Measurements from ENCODE around the gene SLC25A13. TPM values are rescaled to one million over a fixed set of nuclear protein-coding genes. Genes with fewer than 3 reads are reported as not detected.

Gene SLC25A13
- total RNA-seq, 1 experiment from 2014 or later = 52.5 TPM

DNA sequence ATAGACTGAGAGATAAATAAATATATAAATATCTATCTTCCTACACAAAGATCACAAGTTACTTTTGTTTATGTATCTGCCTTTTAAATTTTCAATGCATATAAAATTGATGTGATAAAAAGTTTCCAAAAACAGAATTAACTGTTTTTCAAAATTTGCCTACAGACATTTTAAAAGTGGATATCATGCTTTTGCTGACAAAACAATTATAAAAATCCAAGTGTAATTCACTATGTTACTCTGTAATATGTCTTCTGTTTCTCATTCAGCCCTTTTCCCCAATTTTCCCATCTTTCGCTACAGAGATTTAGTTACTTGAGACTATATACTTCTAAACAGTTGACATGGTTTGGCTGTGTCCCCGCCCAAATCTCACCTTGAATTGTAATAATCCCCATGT, 37.7 kb downstream of the SLC25A13 start:
- CTCF ChIA-PET = no interaction called here
- peaks cover 14% of the 10 kb centered on the region for H4K20me1 ChIP-seq (ENCODE audit: insufficient read depth)
- H3K4me2 ChIP-seq = no peak overlapping the region
- POLR2A ChIA-PET (ENCODE audit: unreplicated experiment) = no interaction called here
- no TSS peak for BruUV-seq (replicated peaks)
- H3K9me3 ChIP-seq (ENCODE audit: insufficient read depth, low read depth) = no peaks in the 10 kb centered on the region
- H3K36me3 ChIP-seq (ENCODE audit: low read depth) = peaks cover 9% of the 10 kb centered on the region; the same call in 1 of the 2 replicates
- H3K4me3 ChIP-seq = no peak overlapping the region
- H3K9me2 ChIP-seq (ENCODE audit: insufficient read depth) = no peaks in the 10 kb centered on the region
- H3K27me3 ChIP-seq (ENCODE audit: insufficient read depth, low read depth) = no peaks in the 10 kb centered on the region
- TF ChIP-seq, protein P1, sequence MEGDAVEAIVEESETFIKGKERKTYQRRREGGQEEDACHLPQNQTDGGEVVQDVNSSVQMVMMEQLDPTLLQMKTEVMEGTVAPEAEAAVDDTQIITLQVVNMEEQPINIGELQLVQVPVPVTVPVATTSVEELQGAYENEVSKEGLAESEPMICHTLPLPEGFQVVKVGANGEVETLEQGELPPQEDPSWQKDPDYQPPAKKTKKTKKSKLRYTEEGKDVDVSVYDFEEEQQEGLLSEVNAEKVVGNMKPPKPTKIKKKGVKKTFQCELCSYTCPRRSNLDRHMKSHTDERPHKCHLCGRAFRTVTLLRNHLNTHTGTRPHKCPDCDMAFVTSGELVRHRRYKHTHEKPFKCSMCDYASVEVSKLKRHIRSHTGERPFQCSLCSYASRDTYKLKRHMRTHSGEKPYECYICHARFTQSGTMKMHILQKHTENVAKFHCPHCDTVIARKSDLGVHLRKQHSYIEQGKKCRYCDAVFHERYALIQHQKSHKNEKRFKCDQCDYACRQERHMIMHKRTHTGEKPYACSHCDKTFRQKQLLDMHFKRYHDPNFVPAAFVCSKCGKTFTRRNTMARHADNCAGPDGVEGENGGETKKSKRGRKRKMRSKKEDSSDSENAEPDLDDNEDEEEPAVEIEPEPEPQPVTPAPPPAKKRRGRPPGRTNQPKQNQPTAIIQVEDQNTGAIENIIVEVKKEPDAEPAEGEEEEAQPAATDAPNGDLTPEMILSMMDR (conservative IDR thresholded peaks at IDR 0.05) = no peak
- no peak for TF ChIP-seq EZH2 (IDR thresholded peaks at IDR 0.05; ENCODE audit: low read depth)
- no peak overlapping the region for H2AFZ ChIP-seq
- H3F3A ChIP-seq (ENCODE audit: insufficient read depth, low read depth) = no peaks in the 10 kb centered on the region
- DNase-seq = no peak
- no peak overlapping the region for H3K27ac ChIP-seq
- no peaks in the 10 kb centered on the region for H3K4me1 ChIP-seq (replicated peaks; ENCODE audit: insufficient read depth)
- H3K79me2 ChIP-seq (ENCODE audit: low read depth) = peaks cover 51% of the 10 kb centered on the region
- intact Hi-C loops (cut with micrococcal nuclease; ENCODE audit: unreplicated experiment) = no loop called here

DNA sequence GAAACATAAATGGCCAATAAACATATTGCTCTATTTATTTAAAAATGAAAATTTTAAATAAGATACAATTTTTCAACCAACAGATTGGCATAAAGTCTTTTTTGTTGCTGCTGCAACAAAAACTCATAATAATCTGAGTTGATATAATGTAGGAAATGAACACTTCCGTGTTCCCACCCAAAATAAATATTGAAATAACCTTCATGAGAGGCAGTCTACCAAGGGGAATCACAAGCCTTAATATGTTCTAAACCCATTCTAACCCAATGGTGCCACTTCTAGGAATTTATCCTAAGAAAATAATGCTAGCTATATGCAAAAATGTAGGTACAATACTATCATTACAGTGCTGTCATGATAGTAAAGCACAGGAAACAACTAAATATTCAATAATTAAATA, 39.1 kb downstream of the SLC25A13 start:
- POLR2A ChIA-PET (ENCODE audit: unreplicated experiment) = no interaction called here
- Histone ChIP-seq H3K27ac (no peak overlapping the region), H3K9me3 (ENCODE audit: insufficient read depth, low read depth) (no peaks in the 10 kb centered on the region), H3F3A (ENCODE audit: insufficient read depth, low read depth) (no peaks in the 10 kb centered on the region), H3K79me2 (ENCODE audit: low read depth) (peaks cover 40% of the 10 kb centered on the region), H3K27me3 (ENCODE audit: insufficient read depth, low read depth) (no peaks in the 10 kb centered on the region), H3K4me1 (replicated peaks; ENCODE audit: insufficient read depth) (no peaks in the 10 kb centered on the region), H3K4me3 (no peak overlapping the region), H4K20me1 (ENCODE audit: insufficient read depth) (peaks cover 14% of the 10 kb centered on the region), H3K36me3 (ENCODE audit: low read depth) (peaks cover 9% of the 10 kb centered on the region; the same call in 1 of the 2 replicates), H2AFZ (no peak overlapping the region), H3K4me2 (no peak overlapping the region), H3K9me2 (ENCODE audit: insufficient read depth) (no peaks in the 10 kb centered on the region)
- BruUV-seq (replicated peaks) = no TSS peak
- CTCF ChIA-PET = no interaction called here
- DNase-seq = no peak
- intact Hi-C loops (cut with micrococcal nuclease; ENCODE audit: unreplicated experiment) = no loop called here
- TF ChIP-seq, protein P1 (conservative IDR thresholded peaks at IDR 0.05) = no peak
- no peak for TF ChIP-seq EZH2 (IDR thresholded peaks at IDR 0.05; ENCODE audit: low read depth)

DNA sequence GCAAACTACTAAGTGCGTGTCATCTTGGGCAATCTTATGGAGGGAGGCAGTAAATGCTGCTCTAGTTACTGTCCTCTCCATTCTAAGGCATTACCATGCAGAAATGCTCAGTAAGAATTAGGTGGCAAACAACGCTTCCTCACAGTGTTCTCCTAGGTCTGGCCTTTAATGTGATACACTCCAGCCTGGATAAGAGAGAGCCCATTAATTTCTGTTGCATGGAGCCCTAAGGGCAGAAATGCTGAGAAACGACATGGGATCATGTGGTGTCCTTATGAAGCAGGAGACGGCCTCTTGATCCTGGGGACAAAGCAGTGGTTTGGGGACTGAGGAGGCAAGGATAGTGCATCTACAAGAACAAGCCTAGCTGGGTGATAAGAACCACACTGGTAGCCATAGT, 44.0 kb downstream of the SLC25A13 start:
- Histone ChIP-seq H3K4me2 (no peak overlapping the region), H3K27ac (no peak overlapping the region), H3K36me3 (ENCODE audit: low read depth) (peaks cover 12% of the 10 kb centered on the region; the same call in 1 of the 2 replicates), H3K9me3 (ENCODE audit: insufficient read depth, low read depth) (no peaks in the 10 kb centered on the region), H3F3A (ENCODE audit: insufficient read depth, low read depth) (no peaks in the 10 kb centered on the region), H3K27me3 (ENCODE audit: insufficient read depth, low read depth) (no peaks in the 10 kb centered on the region), H3K4me1 (replicated peaks; ENCODE audit: insufficient read depth) (no peaks in the 10 kb centered on the region), H3K79me2 (ENCODE audit: low read depth) (peaks cover 19% of the 10 kb centered on the region), H3K9me2 (ENCODE audit: insufficient read depth) (no peaks in the 10 kb centered on the region), H3K4me3 (no peak overlapping the region), H2AFZ (no peak overlapping the region), H4K20me1 (ENCODE audit: insufficient read depth) (no peaks in the 10 kb centered on the region; the same call in none of the 2 replicates)
- intact Hi-C loops (cut with micrococcal nuclease; ENCODE audit: unreplicated experiment) = no loop called here
- ChIA-PET POLR2A (ENCODE audit: unreplicated experiment) (no interaction called here), CTCF (interaction anchor here (0.6 kb wide), 1 partner anchor 13 kb away, joined by 3 read pairs; no protein-coding TSS in a partner anchor)
- BruUV-seq (replicated peaks) = no TSS peak
- no peak for DNase-seq
- TF ChIP-seq EZH2 (IDR thresholded peaks at IDR 0.05; ENCODE audit: low read depth) = no peak
- TF ChIP-seq, protein P1 (conservative IDR thresholded peaks at IDR 0.05) = no peak

Data from PC-9 (cell line).